K562 (cell line): ENCODE data around the gene SLC43A1. TPM values are rescaled to one million over a fixed set of nuclear protein-coding genes. Genes with fewer than 3 reads are reported as not detected.

Experiments
- GTF2A2 ChIP-seq: IDR thresholded peaks from 2 replicates; pipeline ENCODE4 v1.6.1; 2016; ENCODE audit warnings: mild to moderate bottlenecking, missing genetic modification characterization, missing compliant biosample characterization
- MGA ChIP-seq: fragments of 450-650 bp; IDR thresholded peaks from 2 replicates; pipeline ENCODE4 v1.6.1; 2016; ENCODE audit warnings: mild to moderate bottlenecking, moderate library complexity
- POU5F1 ChIP-seq: fragments of 150-350 bp; IDR thresholded peaks from 2 replicates; pipeline ENCODE4 v1.6.1; 2014; ENCODE audit warnings: borderline replicate concordance, low read length, low read depth, mild to moderate bottlenecking; ENCODE audit not compliant: partially characterized antibody
- RBM17 ChIP-seq: fragments of 200-400 bp; formaldehyde crosslinking; IDR thresholded peaks from 2 replicates; pipeline ENCODE4 v1.6.1; 2017; ENCODE audit warnings: low read depth, mild to moderate bottlenecking, low read length, borderline replicate concordance
- SMARCA5 ChIP-seq: fragments of 450-650 bp; IDR thresholded peaks from 2 replicates; pipeline ENCODE4 v1.6.1; 2016
- ZMIZ1 ChIP-seq, 2 experiments: fragments of 150-350 bp in 1 of 2; IDR thresholded peaks; 2 replicates each; pipeline ENCODE4 v1.6.1; 2012 to 2016; ENCODE audit warnings: low read depth in 2 of 2, low read length in 2 of 2, mild to moderate bottlenecking in 1 of 2, moderate library complexity in 1 of 2
- ZNF274 ChIP-seq: IDR thresholded peaks from 2 replicates; pipeline ENCODE4 v1.6.1; 2011; ENCODE audit warnings: low read depth, mild to moderate bottlenecking, low read length, moderate library complexity, borderline replicate concordance
- ZNF431 ChIP-seq: sonication (generic); formaldehyde crosslinking; IDR thresholded peaks from 2 replicates; pipeline ENCODE4 v1.8.0; 2022; ENCODE audit warnings: mild to moderate bottlenecking, missing genetic modification reagents
- polyA plus RNA-seq, 8 experiments: library from polyadenylated mRNA; depleted of rRNA in 4 of 8; stranded (reverse) in 5 of 8; unstranded in 3 of 8; fragments of >200 nt; fragmentation: Nextera tagmentation in 2 of 8; fragmentation: Illumina TruSeq in 1 of 8; extraction: Ambion mirVana in 2 of 8; extraction: Trizol in 1 of 8; gene quantifications; 2 replicates each; pipeline versions ENCODE4 v1.2.1 to v1.2.3, GENCODE V29; 2011 to 2014; ENCODE audit warnings: inconsistent platforms in 1 of 8, missing spikeins in 1 of 8
- total RNA-seq, 7 experiments: library from RNA; depleted of rRNA in 6 of 7; stranded (reverse); fragments of >200 nt in 6 of 7; fragmentation: Illumina TruSeq in 2 of 7; extraction: Trizol in 2 of 7; gene quantifications; 2 replicates each; pipeline versions ENCODE4 v1.2.1 to v1.2.3, GENCODE V29; 2011 to 2021; ENCODE audit warnings: low replicate concordance in 1 of 7
- TF ChIP-seq, protein P1 (sequence below): fragments of 450-650 bp; formaldehyde crosslinking; IDR thresholded peaks from 2 replicates; pipeline ENCODE4 v1.4.0; 2020; ENCODE audit warnings: mild to moderate bottlenecking, mixed read lengths

SLC43A1 gene
- total and polyA plus RNA-seq, 9 of the 15 experiments (the other 6 are each of a cell fraction or from before 2014, with no cell fraction given) = 2.6 to 41.8 (median 24.6) TPM

DNA sequence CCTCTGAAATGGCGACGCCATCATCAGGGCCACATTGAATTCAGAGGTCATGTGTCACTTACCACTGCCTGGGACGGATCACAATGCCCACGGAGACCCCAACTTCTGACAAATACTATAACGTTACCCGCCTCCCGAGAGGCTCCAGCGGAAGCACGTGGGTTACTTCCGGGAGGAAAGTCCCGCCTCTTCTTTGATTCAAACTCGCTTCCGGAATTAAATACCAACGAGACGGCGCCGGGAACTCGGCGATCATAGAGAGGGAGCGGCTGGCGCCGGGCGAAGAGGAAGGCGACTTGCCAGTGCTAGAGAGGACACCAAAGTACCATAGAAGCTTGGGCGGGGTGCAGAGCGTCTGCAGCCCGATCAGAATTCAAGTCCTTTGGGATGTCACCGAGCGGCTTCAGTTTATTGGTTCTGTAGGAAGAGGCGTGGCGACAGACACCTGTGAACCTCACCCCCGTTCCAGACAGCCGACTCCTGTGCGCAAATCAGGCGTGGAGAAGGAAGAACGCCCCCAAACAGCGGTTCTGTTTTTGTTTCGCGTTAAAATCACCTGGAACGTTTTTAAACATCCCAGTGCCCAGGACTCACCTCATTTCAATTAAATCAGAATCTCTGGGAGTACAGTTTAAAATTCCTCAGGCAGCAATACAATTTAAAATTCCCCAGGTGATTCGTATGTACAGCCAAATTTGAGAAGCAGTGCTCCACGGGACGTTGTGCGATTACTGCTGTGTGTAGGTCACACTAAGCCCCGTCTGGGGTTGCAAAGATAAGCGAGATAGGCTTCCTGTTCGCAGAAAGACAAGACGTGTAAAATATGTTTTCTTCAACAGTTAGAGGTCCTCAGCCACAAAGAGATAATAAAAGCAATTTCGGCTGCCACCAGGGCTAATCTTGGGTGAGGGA lies 15.3 kb upstream of the SLC43A1 start, which contains the start of gene TIMM10 (continued):
- TF ChIP-seq ZMIZ1 (IDR thresholded peaks at IDR 0.05; ENCODE audit: low read depth in 2 of 2, low read length in 2 of 2) (peak in 1 of 2 experiments; percentile 78; a peak in 2 of 4 replicates), ZNF431 (CRISPR knock-in tag) (no peak; the same call in 1 of the 2 replicates), SMARCA5 (no peak), ZNF274 (no peak), MGA (peak; percentile 59; the same call in 1 of the 2 replicates), RBM17 (no peak), GTF2A2 (tag) (no peak), POU5F1 (peak; percentile 43)
- TF ChIP-seq, protein P1, sequence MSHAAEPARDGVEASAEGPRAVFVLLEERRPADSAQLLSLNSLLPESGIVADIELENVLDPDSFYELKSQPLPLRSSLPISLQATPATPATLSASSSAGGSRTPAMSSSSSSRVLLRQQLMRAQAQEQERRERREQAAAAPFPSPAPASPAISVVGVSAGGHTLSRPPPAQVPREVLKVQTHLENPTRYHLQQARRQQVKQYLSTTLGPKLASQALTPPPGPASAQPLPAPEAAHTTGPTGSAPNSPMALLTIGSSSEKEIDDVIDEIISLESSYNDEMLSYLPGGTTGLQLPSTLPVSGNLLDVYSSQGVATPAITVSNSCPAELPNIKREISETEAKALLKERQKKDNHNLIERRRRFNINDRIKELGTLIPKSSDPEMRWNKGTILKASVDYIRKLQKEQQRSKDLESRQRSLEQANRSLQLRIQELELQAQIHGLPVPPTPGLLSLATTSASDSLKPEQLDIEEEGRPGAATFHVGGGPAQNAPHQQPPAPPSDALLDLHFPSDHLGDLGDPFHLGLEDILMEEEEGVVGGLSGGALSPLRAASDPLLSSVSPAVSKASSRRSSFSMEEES = no peak
